GM12891 (cell line): ENCODE results near the gene CFAP61.
"Not testable (repeated sequence)": the region's sequence is repeated elsewhere in the genome, so short reads cannot be mapped to it uniquely, and the experiment has no call there.

Experiments
- DNase-seq: peaks from one replicate; pipeline ENCODE4 v3.0.0; 2011; ENCODE audit warnings: low spot score; ENCODE audit not compliant: insufficient read length
- FAIRE-seq: peaks from 2 replicates; lab custom pipeline; 2011; peaks lifted over from hg19 to GRCh38; lab: Jason Lieb, UNC
- PAX5 ChIP-seq: IDR thresholded peaks from 2 replicates; pipeline ENCODE4 v1.6.1; 2011; ENCODE audit warnings: low read length, moderate library complexity, mild to moderate bottlenecking; ENCODE audit not compliant: insufficient read depth, severe bottlenecking
- POLR2A ChIP-seq: IDR thresholded peaks from 2 replicates; pipeline ENCODE4 v1.6.1; 2011; ENCODE audit warnings: low read depth, low read length, control low read depth
- POLR2AphosphoS5 ChIP-seq: IDR thresholded peaks from 2 replicates; pipeline ENCODE4 v1.6.1; 2011; ENCODE audit warnings: low read depth, low read length, control low read depth
- POU2F2 ChIP-seq: IDR thresholded peaks from 2 replicates; pipeline ENCODE4 v1.6.1; 2011; ENCODE audit warnings: low read depth, mild to moderate bottlenecking, control low read depth, low read length, moderate library complexity
- SPI1 ChIP-seq: IDR thresholded peaks from 2 replicates; pipeline ENCODE4 v1.6.1; 2011; ENCODE audit warnings: low read depth, low read length, control low read depth
- TAF1 ChIP-seq: IDR thresholded peaks from 2 replicates; pipeline ENCODE4 v1.6.1; 2011; ENCODE audit warnings: low read depth, low read length, control low read depth

The CFAP61 gene

DNA sequence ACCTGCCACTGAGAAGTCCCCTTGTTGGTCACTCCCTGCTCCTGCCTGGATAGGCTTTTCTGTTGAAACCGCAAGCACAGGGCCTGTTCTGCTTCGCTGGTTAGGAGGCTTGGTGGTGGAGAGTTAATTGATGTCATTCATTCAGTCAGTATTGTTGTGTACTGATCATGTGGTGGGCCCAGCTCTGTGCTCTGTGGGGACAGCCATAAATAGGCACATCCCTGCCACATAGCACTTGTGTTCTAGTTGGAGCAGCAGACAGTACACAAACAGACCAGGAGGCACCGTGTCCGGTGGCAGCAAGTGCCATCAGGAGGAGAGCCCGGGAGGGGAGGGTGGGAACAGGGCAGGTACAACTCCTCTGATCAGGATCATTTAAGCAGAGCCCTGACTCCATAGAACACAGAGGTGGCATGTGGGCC, 160.4 kb downstream of the CFAP61 start:
- TF ChIP-seq POLR2A: no peak
- TF ChIP-seq PAX5: no peak
- no peak for TF ChIP-seq POU2F2
- TF ChIP-seq SPI1: no peak
- no peak for TF ChIP-seq POLR2AphosphoS5
- no peak for TF ChIP-seq TAF1
- DNase-seq (no peak), FAIRE-seq (peak; percentile 20)

DNA sequence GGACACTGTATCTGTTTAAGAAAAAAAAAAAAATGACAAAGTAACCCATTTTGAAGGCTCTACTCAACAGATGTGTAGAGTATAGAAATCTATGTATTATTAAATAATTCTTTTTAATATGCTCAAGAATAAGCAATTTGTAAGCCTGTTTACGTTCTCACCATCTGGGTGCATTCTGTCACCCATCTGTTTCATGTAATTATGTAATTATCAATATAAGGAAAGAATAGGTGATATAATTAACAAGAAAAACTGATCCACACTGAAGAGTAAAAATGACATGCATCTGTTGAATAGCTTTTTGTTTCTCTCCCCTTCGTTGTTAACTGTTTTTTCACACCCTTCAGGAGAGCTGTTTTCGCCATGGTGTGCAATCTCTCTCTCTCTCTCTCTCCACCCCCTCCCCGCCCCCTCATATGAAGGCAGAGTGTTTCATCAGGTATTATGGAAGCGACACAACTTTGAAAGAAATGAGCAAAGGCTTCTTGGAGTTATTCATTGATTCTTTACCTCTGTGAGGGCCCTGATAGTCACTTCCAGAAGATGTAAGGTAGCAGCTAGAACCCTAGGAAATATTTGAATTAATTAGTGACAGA, 161.3 kb downstream of the CFAP61 start:
- DNase-seq (no peak), FAIRE-seq (no peak)
- TF ChIP-seq PAX5: no peak
- TF ChIP-seq POU2F2: no peak
- no peak for TF ChIP-seq TAF1
- TF ChIP-seq POLR2AphosphoS5: no peak
- no peak for TF ChIP-seq SPI1
- TF ChIP-seq POLR2A: no peak

DNA sequence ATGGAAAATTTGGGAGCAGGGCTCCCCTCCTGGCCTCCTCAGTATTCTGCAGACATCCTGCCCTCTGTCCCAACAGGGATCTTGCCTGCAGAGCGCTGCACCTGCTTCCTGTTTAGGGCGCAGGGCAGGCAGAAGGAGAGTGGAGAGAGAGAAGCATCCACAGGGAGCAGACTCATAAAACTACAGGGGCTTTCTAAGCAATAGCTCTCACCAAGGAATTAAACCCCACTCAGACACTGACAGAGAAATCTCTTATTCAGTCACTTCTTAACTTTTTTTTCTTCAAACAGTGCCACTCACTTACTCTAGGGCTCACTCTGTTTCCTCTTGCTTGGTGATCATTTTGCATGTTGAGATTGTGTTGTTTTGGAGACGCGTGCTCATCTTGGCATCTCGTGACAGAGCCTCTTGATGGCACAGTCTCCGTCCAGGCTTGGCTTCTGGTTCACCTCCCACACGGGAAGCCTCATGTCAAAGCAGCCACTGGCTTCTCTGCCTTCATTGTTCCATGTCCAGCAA, 162.5 kb downstream of the CFAP61 start:
- no peak for FAIRE-seq
- no peak for TF ChIP-seq TAF1
- TF ChIP-seq POLR2AphosphoS5: no peak
- TF ChIP-seq POLR2A: no peak
- no peak for TF ChIP-seq SPI1
- TF ChIP-seq POU2F2: no peak
- TF ChIP-seq PAX5: no peak
- no peak for DNase-seq

DNA sequence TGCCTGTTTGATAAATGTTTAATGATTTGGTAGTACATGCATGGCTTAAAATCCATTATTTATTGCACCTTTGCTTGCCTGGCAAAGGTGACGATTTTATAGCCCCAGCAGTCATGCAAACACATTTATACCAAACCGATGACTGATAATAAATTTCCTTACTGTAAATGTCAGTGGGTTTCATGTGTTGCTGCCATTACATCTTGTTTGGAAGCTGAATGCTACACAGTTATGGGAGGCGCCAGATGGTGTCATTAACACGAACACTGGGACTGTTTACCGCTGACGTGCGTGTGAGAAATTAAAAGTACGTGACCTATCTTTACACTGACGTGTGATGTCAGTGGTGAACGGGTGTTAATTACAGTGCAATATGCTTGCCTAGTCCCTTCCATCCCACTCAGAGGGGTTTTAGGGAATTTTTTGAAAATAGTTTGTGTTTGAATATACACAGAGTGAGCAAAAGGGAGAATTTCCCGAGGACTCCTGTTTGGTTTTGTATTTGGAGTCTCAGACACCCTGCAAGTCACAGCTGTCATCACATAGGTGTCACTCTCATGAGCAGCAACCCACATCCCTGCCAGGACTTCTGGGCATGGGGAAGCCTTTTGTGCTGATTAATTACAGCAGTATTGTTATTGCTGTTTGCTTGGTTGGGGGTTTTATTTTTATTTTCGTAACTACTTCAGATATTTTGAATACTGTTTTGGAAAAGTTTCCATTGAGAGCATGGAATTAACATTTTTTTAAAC, 163.8 kb downstream of the CFAP61 start:
- DNase-seq (no peak), FAIRE-seq (no peak)
- TF ChIP-seq POLR2A: no peak
- no peak for TF ChIP-seq SPI1
- TF ChIP-seq TAF1: no peak
- no peak for TF ChIP-seq POU2F2
- TF ChIP-seq PAX5: no peak
- TF ChIP-seq POLR2AphosphoS5: no peak

DNA sequence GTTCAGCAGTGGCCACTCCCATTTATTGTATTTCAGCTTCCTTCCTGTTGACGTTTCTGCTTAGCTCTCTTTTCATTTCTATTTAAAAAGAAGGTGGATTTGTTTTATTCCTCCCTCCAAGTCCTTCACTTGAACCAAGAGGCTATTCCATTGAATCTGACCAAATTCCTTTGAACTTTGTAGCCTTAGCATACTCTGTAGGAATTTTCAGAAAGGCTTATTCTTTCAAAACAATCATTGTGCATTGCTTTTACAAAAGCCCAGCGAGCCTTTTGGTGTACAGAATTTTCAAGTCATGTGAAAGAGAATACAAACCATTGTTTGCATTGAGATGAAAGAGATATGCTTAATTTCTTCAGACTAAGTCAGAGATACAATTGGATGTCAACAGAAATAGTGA, 164.6 kb downstream of the CFAP61 start:
- DNase-seq (no peak), FAIRE-seq (no peak)
- no peak for TF ChIP-seq PAX5
- TF ChIP-seq POLR2AphosphoS5: no peak
- TF ChIP-seq POU2F2: no peak
- no peak for TF ChIP-seq TAF1
- no peak for TF ChIP-seq POLR2A
- no peak for TF ChIP-seq SPI1

DNA sequence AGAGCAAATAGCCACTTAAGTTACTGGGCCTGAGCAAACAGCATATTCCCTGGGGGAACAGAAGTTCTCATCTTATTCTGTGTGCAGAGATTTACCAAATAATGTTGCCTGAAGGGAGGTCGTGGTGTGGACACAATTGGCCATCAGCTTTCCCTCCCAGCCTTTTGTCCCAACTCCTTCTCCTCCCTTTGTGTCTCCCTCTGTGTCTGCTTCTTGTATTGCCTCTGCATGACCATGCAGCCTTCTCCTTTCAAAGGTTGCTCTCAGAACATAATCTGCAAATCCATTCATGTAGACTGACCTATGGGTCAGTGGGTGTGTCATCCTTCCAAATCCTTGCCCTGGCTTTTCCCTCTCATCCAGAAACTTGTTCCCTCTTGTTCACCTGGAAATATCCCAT, 165.3 kb downstream of the CFAP61 start:
- FAIRE-seq: no peak
- TF ChIP-seq POU2F2: no peak
- TF ChIP-seq POLR2AphosphoS5: no peak
- TF ChIP-seq SPI1: no peak
- no peak for TF ChIP-seq TAF1
- TF ChIP-seq POLR2A: no peak
- no peak for TF ChIP-seq PAX5
- DNase-seq: no peak

DNA sequence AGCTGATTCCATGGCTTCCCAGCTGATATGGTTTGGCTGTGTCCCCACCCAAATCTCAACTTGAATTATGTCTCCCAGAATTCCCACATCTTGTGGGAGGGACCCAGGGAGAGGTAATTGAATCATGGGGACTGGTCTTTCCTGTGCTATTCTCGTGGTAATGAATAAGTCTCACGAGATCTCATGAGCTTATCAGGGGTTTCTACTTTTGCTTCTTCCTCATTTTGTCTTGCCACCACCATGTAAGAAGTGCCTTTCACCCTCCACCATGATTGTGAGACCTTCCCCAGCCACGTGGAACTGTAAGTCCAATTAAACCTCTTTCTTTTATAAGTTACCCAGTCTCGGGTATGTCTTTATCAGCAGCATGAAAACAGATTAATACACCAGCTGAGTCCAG, 165.8 kb downstream of the CFAP61 start:
- not testable (repeated sequence) for DNase-seq, FAIRE-seq

DNA sequence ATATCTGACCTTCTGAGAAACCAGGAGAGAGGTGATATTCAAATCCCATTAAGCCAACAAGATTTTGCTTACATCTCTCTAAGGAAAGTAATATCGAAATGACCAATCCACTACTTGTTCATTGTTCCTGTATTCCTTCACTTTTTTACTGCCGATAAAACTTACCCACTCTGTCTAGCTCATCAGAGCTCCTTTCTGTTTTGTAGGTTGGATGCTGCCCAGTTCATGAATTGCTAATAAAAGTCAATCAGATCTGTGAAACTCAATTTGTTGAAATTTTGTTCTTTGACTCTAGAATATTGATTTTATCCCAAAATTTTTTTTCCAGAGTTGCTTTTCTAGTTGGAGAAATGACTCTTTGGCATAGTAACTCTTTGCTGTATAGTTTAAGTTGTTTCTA, 166.7 kb downstream of the CFAP61 start:
- DNase-seq (no peak), FAIRE-seq (no peak)
- no peak for TF ChIP-seq POU2F2
- TF ChIP-seq TAF1: no peak
- TF ChIP-seq PAX5: no peak
- TF ChIP-seq POLR2A: no peak
- TF ChIP-seq POLR2AphosphoS5: no peak
- TF ChIP-seq SPI1: no peak

DNA sequence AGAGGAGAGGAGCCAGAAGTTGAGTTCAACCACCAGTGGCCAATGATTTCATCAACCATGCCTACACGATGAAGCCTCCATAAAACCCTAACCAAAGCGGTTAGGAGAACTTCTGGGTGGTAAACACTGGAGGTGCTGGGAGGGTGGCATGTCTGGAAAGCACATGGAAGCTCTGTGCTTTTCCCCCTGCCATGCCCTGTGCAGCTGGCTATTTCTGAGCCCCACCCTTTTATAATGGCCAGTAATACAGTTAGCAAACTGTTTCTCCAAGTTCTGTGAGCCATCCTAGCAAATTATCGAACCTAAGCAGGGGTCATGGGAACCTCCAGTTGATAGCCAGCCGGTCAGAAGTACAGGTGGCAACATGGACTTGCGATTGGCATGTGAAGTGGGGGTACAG, 167.8 kb downstream of the CFAP61 start:
- no peak for FAIRE-seq

DNA sequence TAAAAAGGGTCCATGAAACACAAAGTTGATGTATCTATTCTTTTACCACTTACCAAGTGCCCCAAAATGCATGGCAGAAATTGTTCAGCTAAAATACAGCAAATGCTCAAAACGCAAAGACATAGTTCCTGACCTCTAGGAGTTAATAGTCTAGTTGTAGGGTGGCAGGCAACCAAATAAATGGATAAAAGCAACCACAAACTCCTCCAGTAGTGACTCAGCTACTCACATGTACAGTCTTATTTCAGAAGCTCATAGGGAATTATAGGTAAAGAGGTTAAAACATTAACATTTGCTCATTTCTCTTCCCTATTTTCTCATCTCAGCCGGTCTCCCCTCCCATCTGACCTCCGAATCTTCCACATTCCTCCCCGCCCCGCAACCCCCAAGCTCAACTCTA, 171.6 kb downstream of the CFAP61 start:
- DNase-seq: no peak
- FAIRE-seq: no peak
- TF ChIP-seq SPI1 (no peak), POU2F2 (no peak), PAX5 (no peak), POLR2A (no peak), TAF1 (no peak), POLR2AphosphoS5 (no peak)

More for the DNA sequence above, 167.8 kb downstream of the CFAP61 start:
- no peak for DNase-seq
- TF ChIP-seq POU2F2 (no peak), PAX5 (no peak), POLR2A (no peak), SPI1 (no peak), POLR2AphosphoS5 (no peak), TAF1 (no peak)
